Caco-2 (cell line): ENCODE measurements around the gene ADCY5. TPM values are rescaled to one million over a fixed set of nuclear protein-coding genes. Genes with fewer than 3 reads are reported as not detected.

Experiments
- BruUV-seq: library from RNA; stranded (reverse); fragments of 400-500 nt; replicated peaks from 2 replicates; lab custom pipeline; 2021; lab: Mats Ljungman, UMichigan
- CTCF ChIA-PET: fragments of 300-600 bp; sonication (Branson Sonifier 250); formaldehyde crosslinking; loops from one replicate; lab custom pipeline; 2022; ENCODE audit warnings: antibody characterized with exemption; lab: Charles Lee
- POLR2A ChIA-PET: fragments of 300-600 bp; sonication (Branson Sonifier 250); formaldehyde crosslinking; loops from one replicate; lab custom pipeline; 2022; ENCODE audit warnings: antibody characterized with exemption; lab: Charles Lee
- DNase-seq, 2 experiments: peaks; one replicate each; pipeline versions ENCODE4 v3.0.0 to v3.0.0-alpha.2; 2020 to 2022
- H3K27me3 ChIP-seq: replicated peaks from 2 replicates; pipeline ENCODE4 v1.6.0; 2011; ENCODE audit warnings: low read length; ENCODE audit not compliant: control insufficient read depth, insufficient read depth
- H3K36me3 ChIP-seq: 2 replicates; pipeline ENCODE4 v1.5.1; 2011; ENCODE audit warnings: low read length; ENCODE audit not compliant: control insufficient read depth, insufficient read depth
- H3K4me1 ChIP-seq: fragments of 250-450 bp; sonication (Bioruptor Pico); 2 replicates; pipeline ENCODE4 v1.5.1; 2020; ENCODE audit warnings: mild to moderate bottlenecking
- H3K4me3 ChIP-seq: 2 replicates; pipeline ENCODE4 v1.5.1; 2011; ENCODE audit warnings: low read depth, mild to moderate bottlenecking, control low read depth, low read length
- H3K9me3 ChIP-seq: fragments of 250-450 bp; sonication (Bioruptor Pico); 2 replicates; pipeline ENCODE4 v1.5.1; 2020; ENCODE audit warnings: mild to moderate bottlenecking, moderate library complexity
- H3K27ac Mint-ChIP-seq: one replicate; pipeline ENCODE4 v1.8.0; 2022; ENCODE audit warnings: mixed read lengths; ENCODE audit not compliant: unreplicated experiment
- H3K27me3 Mint-ChIP-seq: one replicate; pipeline ENCODE4 v1.8.0; 2022; ENCODE audit warnings: mixed read lengths; ENCODE audit not compliant: insufficient read depth, unreplicated experiment
- H3K36me3 Mint-ChIP-seq: one replicate; pipeline ENCODE4 v1.8.0; 2022; ENCODE audit warnings: mild to moderate bottlenecking, mixed read lengths; ENCODE audit not compliant: insufficient read depth, unreplicated experiment
- H3K4me1 Mint-ChIP-seq: one replicate; pipeline ENCODE4 v1.8.0; 2022; ENCODE audit warnings: low read depth, mixed read lengths; ENCODE audit not compliant: unreplicated experiment
- H3K4me3 Mint-ChIP-seq: one replicate; pipeline ENCODE4 v1.8.0; 2022; ENCODE audit warnings: mild to moderate bottlenecking, moderate library complexity, mixed read lengths; ENCODE audit not compliant: unreplicated experiment
- H3K9me3 Mint-ChIP-seq: one replicate; pipeline ENCODE4 v1.8.0; 2022; ENCODE audit warnings: mixed read lengths; ENCODE audit not compliant: unreplicated experiment
- intact Hi-C: fragments of 100-400 bp; cut with micrococcal nuclease; formaldehyde crosslinking; loops from one replicate; pipeline ENCODE4 v1.10.0; 2022; ENCODE audit not compliant: unreplicated experiment
- total RNA-seq: library from RNA; stranded (reverse); gene quantifications from 2 replicates; pipeline ENCODE4 v1.2.3, GENCODE V29; 2022
- TF ChIP-seq, protein P1 (sequence below), 2 experiments: fragments of 200-600 bp in 1 of 2; IDR thresholded peaks; 1 replicate in 1 of 2; 2 replicates in 1 of 2; pipeline versions ENCODE4 v1.5.1 to v1.8.0; 2011 to 2022; ENCODE audit warnings: antibody characterized with exemption in 1 of 2, control low read depth in 1 of 2, inconsistent platforms in 1 of 2, low read depth in 1 of 2, low read length in 1 of 2, mild to moderate bottlenecking in 1 of 2, moderate library complexity in 1 of 2; ENCODE audit not compliant: insufficient read depth in 1 of 2, severe bottlenecking in 1 of 2, unreplicated experiment in 1 of 2

ADCY5 gene
- total RNA-seq, 1 experiment from 2014 or later, result 0.91 TPM

DNA sequence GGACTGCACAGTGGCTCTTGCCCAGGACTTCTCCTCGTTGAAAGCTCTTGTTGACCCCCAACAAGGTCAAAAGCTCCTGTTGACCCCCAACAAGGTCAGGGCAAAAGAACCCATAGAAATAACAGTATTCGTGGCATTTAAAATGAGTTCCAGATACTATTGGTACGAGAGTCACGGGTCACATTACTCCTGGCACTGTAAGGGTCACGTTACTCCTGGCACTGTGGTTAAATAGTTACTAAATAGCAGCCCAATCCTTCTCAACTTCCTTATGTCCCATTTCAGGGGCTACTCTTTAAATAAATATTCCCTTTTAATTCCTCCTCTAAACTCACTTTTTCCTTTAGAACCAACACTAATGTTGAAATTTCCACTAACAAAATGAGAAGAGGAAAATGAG is 18.2 kb upstream of the ADCY5 start:
- Histone ChIP-seq H3K27me3 (no peaks in the 10 kb centered on the region), H3K4me3 (no peak overlapping the region), H3K36me3 (no peaks in the 10 kb centered on the region), H3K9me3 (no peaks in the 10 kb centered on the region), H3K4me1 (no peaks in the 10 kb centered on the region)
- Mint-ChIP-seq H3K9me3 (no peaks in the 10 kb centered on the region), H3K27me3 (peaks cover 4% of the 10 kb centered on the region), H3K4me1 (no peaks in the 10 kb centered on the region), H3K27ac (no peak overlapping the region), H3K36me3 (no peaks in the 10 kb centered on the region), H3K4me3 (no peak overlapping the region)
- DNase-seq, result no peak
- TF ChIP-seq, protein P1, sequence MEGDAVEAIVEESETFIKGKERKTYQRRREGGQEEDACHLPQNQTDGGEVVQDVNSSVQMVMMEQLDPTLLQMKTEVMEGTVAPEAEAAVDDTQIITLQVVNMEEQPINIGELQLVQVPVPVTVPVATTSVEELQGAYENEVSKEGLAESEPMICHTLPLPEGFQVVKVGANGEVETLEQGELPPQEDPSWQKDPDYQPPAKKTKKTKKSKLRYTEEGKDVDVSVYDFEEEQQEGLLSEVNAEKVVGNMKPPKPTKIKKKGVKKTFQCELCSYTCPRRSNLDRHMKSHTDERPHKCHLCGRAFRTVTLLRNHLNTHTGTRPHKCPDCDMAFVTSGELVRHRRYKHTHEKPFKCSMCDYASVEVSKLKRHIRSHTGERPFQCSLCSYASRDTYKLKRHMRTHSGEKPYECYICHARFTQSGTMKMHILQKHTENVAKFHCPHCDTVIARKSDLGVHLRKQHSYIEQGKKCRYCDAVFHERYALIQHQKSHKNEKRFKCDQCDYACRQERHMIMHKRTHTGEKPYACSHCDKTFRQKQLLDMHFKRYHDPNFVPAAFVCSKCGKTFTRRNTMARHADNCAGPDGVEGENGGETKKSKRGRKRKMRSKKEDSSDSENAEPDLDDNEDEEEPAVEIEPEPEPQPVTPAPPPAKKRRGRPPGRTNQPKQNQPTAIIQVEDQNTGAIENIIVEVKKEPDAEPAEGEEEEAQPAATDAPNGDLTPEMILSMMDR (IDR thresholded peaks at IDR 0.05; ENCODE audit: insufficient read depth in 1 of 2, low read depth in 1 of 2, low read length in 1 of 2, severe bottlenecking in 1 of 2, unreplicated experiment in 1 of 2), result no peak
- ChIA-PET CTCF (no interaction called here), POLR2A (no interaction called here)
- intact Hi-C loops, result no loop called here
- no TSS peak for BruUV-seq

DNA sequence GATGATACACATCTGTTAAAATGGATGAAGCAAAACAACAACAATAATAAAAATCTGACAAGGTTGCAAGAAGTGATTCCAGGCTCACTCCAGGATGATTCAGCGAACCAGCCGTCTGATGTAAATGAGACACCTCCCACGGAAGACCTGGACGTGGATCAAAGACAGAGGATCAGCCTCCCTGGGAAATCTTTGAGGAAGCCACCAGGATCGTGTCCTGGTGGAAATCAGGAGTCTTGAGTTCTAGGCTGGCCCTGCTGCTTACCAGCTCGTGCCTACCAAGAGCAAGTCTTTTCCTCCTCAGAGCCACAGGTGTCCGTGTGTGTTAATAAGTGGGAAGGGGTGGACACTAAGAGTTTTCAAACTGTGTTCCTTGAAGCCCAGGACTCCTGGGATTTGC is 15.3 kb upstream of the ADCY5 start:
- Mint-ChIP-seq H3K36me3 (no peaks in the 10 kb centered on the region), H3K27ac (no peak overlapping the region), H3K4me3 (no peak overlapping the region), H3K4me1 (no peaks in the 10 kb centered on the region), H3K9me3 (no peaks in the 10 kb centered on the region), H3K27me3 (peaks cover 4% of the 10 kb centered on the region)
- ChIA-PET POLR2A (interaction anchor here (0.5 kb wide), 1 partner anchor 546 kb away, joined by 3 read pairs; no protein-coding TSS in a partner anchor), CTCF (no interaction called here)
- no peak for DNase-seq
- BruUV-seq, result no TSS peak
- no peaks in the 10 kb centered on the region for H3K36me3 ChIP-seq
- no peaks in the 10 kb centered on the region for H3K4me1 ChIP-seq
- TF ChIP-seq, protein P1 (IDR thresholded peaks at IDR 0.05; ENCODE audit: insufficient read depth in 1 of 2, low read depth in 1 of 2, low read length in 1 of 2, severe bottlenecking in 1 of 2, unreplicated experiment in 1 of 2), result no peak
- intact Hi-C loops, result no loop called here
- no peaks in the 10 kb centered on the region for H3K27me3 ChIP-seq
- no peaks in the 10 kb centered on the region for H3K9me3 ChIP-seq
- no peak overlapping the region for H3K4me3 ChIP-seq

DNA sequence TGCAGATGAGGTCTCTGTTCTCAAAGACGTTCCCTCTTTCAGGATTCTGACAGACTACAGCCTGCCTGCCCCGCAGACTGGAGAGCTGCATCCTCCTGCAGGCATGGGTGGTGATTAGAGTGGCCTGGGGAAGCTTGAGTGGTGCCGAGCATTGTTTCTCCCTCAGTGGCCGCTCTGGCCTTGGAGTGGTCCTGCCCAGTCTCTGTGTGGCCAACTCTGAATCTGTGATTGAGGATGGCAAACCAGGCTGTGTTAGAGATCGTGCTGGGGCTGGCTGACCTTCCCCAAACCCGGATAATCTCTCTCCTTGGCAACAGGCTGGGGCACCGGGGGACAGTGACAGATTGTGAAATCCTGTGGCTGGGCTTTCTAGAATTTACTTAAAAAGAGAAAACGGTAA is 11.0 kb upstream of the ADCY5 start:
- Histone ChIP-seq H3K36me3 (no peaks in the 10 kb centered on the region), H3K27me3 (no peaks in the 10 kb centered on the region), H3K4me1 (no peaks in the 10 kb centered on the region), H3K9me3 (no peaks in the 10 kb centered on the region), H3K4me3 (no peak overlapping the region)
- no peaks in the 10 kb centered on the region for H3K36me3 Mint-ChIP-seq
- BruUV-seq, result no TSS peak
- no peaks in the 10 kb centered on the region for H3K9me3 Mint-ChIP-seq
- ChIA-PET CTCF (no interaction called here), POLR2A (no interaction called here)
- no peaks in the 10 kb centered on the region for H3K4me1 Mint-ChIP-seq
- H3K4me3 Mint-ChIP-seq, result no peak overlapping the region
- H3K27me3 Mint-ChIP-seq, result no peaks in the 10 kb centered on the region
- DNase-seq, result no peak
- H3K27ac Mint-ChIP-seq, result no peak overlapping the region
- TF ChIP-seq, protein P1 (IDR thresholded peaks at IDR 0.05; ENCODE audit: insufficient read depth in 1 of 2, low read depth in 1 of 2, low read length in 1 of 2, severe bottlenecking in 1 of 2, unreplicated experiment in 1 of 2), result no peak
- intact Hi-C loops, result no loop called here
